HG03432 (cell line): ENCODE measurements around the gene ASF1A.

Experiments
- ATAC-seq: cut with Tn5 transposase; IDR thresholded peaks from one replicate; pipeline ENCODE4 v1.9.1; 2021; ENCODE audit warnings: mild to moderate bottlenecking, moderate library complexity; ENCODE audit not compliant: unreplicated experiment

The ASF1A gene

DNA sequence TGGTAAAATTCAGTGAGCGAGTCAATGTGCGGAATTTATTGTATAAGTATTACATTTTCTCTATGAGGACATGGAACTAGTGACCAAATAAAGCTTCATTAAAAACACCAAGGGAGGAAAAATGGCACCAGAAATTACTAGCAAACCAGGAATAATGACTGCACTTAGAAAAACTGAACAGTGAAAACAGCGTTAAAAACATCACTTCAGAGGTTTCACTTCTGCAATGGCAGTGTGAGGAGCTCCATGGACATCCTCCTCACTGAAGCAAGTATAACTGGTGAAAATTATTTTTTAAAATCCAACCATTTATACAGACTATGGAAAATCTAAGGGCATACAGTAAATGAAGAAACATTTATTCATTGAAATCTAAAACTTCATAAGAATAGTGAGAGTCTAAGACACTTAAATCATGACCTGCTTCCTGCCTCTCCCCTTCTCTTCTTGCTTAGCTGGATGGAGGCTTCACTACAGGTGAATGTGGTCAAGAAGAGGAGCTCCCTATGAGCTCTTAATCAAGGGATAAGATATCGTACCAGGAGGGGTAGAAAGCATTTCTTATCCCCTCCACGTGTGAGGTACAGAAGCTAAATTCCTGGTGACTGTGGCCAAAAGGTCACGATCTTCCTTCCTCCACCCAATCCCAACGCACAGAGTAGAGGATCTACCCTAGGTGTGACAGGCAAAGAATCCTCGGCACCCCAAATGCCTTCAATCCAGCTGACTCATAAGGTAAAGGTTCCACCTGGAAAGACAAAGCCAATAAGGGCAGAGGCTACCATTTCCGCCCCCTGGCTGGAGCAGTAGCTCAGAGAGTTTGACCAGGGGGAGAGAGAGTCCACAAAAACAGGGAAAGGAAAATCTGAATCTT lies 12.3 kb upstream of the ASF1A start:
- peak; percentile 93 for ATAC-seq

GRCh38 chr6:118882314-118882905 lies 11.5 kb upstream of the ASF1A start:
- no peak for ATAC-seq

- no peak for ATAC-seq
Measured at GRCh38 chr6:118886641-118887040, 7.3 kb upstream of the ASF1A start.

DNA sequence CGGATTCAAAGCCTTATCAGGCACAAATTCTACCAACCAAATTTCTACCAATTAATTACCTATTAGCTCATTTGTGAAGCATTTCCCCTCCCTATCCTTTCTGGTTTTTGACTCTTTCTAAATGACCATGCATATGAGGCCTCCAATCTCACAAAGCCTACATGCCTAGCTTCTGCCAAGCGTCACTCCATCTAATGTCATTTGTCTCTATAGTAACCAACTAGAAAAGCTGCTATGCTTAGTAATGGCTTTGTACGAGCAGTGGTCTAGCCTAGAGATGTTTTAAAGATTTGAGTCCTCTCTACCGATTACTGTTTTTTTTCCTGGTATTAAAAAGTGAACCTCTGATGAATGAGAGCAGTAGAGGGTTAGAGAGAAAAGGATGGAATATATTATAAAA lies 4.8 kb upstream of the ASF1A start:
- no peak for ATAC-seq

- ATAC-seq = no peak
Measured at GRCh38 chr6:118890997-118891790, 2.8 kb upstream of the ASF1A start.

DNA sequence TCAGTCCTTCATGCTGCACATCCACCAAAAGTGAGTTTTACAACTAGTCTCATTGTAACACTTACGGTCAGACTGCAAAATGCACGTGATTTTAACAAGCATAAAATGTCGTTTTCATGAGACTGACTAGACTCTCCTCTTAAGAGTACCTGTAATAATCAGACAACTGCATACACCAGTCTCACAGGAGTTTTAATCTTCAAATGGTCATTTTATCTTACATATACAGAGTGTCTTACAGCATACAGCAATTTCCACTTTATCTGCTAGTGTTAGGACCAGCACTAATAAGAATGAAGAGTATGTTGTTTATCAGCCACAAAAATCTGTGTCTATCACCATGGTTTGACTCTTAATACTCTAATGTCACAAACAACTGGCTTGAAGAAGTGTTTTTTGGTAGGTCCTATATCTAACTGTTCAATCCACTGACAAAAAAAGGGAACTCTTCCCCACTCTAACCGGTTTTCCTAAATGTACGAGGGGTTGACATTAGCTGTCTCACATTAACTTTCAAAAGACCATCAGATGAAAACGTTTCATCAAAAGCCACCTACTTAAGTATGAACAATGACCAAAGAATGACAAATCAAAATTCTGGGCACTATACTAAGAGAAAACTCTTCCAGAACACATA lies 1.5 kb upstream of the ASF1A start:
- no peak for ATAC-seq

- ATAC-seq = peak; percentile 12
Measured at GRCh38 chr6:118893064-118893806, 717 bp upstream of the ASF1A start.

DNA sequence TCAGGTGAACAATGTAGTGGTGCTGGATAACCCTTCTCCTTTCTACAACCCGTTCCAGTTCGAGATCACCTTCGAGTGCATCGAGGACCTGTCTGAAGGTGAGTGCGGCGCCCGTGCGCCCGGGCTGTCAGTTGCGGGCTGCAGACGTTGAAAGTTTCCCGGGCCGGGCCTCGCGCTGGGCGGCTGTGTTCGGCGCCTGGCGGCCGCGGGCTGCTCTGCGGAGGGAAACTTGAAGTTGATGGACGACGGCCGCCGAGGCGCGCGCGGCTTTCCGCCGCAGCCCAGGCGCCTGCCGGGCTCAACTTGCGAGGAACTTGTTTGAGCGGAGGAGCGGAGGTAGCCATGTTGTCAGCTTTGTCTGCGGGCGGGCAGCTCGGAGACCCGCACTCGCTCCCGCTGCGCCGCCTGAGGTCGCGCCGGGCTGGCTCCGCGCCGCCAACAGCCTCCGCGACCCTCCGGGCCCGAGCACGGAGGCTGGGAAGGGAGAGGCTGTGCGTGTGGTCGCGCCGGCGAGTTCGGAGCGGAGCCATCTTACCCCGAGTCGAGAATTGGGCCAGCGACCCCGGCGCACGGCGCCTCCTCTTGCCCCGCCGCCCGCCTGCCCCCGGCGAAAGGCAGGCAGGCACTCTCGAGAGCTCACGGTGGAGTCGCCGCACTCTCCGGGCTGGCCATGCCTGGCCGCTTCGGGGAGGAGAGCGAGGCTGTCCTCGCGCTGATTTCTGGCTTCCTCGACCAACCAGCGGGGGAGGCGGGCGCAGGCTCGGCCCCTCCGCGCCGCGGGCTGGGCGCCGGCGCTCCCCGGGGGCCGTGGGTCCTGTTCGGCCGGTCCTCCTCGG lies 691 bp downstream of the ASF1A start:
- ATAC-seq = peak; percentile 40

- ATAC-seq = no peak
Measured at GRCh38 chr6:118895261-118895560, 1.3 kb downstream of the ASF1A start.

DNA sequence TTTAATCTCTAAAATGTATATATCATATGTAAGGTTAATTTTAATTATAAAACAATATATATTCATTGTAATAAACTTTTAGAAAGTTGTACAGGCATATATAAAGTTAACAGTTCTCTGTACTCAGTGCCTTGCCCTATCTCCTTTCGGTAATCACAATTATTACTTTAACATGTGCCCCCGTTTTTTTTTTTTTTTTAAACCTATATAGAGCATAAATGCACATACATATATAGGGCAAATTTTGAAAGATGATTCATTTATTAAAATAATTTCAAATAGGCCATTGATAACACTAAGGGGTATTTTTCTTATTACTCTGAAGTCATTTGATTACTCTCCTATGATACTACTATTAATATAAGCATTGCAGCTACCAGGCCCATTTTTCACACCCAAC lies 1.9 kb downstream of the ASF1A start:
- ATAC-seq = no peak

DNA sequence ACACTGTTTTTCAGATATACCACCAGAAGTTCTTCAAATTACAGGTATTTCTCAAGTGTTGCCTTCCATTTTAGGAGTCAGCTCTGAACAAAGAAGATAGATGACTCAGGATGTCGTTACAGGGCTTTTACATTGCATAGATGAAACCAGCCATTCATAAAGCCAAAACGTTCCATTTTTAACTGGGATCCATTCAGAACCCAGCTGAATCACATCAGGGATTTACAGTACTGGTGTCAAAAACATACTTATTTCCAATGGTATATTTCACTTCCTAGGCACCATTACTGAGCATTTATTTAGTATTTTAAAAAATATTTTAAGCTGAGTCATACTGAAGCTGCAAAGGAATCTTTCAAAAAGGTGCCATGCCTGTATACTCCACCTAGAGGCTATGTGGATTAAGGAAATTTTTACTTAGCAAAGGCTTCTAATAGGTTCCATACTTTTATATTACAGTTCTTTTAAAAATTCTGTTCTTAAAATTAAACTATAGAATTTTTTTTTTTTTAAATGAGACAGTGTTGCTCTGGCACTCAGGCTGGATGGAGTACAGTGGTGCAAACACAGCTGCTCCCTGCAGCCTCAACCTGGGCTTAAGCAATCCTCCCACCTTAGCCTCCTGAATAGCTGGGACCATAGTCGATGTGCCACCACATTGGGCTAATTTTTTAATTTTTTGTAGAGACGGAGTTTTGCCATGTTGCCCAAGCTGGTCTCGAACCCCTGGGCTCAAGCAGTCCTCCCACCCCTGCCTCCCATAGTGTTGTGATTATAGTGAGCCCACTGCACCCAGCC lies 2.6 kb downstream of the ASF1A start:
- peak; percentile 18 for ATAC-seq

GRCh38 chr6:118897386-118897785 lies 3.4 kb downstream of the ASF1A start:
- ATAC-seq = no peak

DNA sequence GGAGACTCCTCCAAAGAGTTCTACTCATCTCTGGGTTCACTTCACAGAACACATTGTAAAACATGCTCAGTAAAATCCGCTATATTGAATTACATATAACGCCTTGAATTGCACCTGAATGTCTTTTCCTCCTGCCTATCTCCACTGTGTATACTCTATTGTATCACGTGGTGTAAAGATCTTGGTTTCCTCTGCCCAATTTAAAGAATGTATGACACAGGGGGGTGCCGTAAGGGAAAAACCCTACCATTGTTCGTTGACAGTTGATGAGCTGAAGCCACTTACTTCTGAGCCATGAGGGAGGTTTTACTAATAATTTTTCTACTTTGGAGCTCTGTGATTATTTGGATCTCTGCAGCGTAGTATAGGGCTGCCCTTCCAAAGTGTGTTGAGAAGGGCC lies 6.0 kb downstream of the ASF1A start:
- ATAC-seq = no peak

- ATAC-seq = no peak
Measured at GRCh38 chr6:118902726-118903125, 8.8 kb downstream of the ASF1A start.

DNA sequence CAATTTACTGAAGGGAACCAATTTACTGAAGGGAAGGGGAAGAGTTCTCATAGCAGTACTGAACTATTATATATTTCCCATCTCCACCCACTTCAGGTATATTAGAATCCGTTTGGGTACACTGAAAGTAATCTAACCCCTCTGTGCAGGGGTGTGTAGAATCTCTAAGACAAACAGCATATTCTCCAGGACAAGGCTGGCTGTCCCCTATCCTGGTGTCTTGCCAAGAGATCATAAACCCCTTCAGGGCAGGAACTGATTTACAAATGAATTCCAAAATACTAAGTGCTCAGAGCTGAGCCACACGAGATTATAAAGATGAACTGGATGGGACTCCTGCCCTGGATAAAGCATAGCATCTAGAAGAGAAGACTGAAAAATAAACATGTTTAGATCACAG lies 9.2 kb downstream of the ASF1A start:
- ATAC-seq = no peak

DNA sequence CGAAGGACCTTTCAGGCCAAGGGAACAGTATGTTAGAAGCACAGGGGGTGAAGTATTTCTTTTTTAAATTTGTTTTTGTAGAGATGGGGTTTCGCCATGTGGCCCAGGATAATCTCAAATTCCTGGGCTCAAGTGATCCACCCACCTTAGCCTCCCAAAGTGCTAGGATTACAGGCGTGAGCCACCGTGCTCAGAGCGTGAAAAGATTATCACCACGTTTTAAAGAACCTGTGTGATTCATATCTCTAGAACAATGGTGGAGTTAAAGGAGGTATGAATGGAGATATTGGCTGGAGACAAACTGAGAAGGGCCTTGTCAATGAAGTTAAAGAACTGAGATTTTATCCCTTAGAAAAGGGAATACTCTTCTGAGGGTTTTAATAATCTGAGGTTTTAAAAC lies 9.7 kb downstream of the ASF1A start:
- no peak for ATAC-seq

GRCh38 chr6:118905084-118905483 lies 11.1 kb downstream of the ASF1A start:
- ATAC-seq = no peak

DNA sequence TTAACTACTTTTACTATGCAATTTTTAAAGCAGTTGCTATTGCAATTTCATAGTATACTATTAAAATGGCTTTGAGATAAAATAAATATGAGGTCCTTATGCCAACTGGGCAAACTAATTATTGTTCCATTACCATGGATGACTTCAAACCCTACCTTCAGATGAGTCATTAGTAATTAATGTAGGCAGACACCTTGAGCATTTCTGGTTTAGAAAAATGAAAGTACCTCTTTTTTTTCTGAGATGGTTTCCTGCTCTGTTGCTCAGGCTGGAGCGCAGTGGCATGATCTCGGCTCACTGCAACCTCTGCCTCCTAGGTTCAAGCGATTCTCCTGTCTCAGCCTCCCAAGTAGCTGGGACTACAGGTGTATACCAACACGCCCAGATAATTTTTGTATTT lies 11.9 kb downstream of the ASF1A start:
- ATAC-seq = no peak

GRCh38 chr6:118908441-118908840 lies 14.5 kb downstream of the ASF1A start:
- ATAC-seq = no peak
